OCI-M2 (cell line): ENCODE data around the gene SACM1L.

Experiments
- DNase-seq: peaks from one replicate; lab custom pipeline; 2025; ENCODE audit not compliant: unreplicated experiment; lab: John Stamatoyannopoulos, UW

The SACM1L gene

DNA sequence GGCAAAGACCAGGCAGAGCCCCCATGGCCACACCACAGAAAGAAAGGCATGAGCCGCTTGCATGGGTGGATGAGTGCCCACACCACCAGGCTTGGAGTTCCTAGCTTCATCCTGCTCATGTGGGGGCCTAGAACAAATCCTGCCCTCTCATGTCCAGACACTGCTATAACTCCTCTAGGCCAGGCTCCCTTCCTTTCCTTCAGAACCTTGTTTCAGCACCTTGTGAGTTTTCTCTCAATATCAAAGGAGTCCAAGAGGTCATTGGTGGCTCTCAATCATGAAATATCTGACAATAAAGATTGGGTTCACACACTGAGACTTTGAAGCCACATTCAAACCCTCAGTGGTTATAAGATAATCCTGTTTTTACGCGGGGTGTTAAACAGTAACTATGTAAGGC is 94.5 kb downstream of the SACM1L start:
- DNase-seq = no peak

DNA sequence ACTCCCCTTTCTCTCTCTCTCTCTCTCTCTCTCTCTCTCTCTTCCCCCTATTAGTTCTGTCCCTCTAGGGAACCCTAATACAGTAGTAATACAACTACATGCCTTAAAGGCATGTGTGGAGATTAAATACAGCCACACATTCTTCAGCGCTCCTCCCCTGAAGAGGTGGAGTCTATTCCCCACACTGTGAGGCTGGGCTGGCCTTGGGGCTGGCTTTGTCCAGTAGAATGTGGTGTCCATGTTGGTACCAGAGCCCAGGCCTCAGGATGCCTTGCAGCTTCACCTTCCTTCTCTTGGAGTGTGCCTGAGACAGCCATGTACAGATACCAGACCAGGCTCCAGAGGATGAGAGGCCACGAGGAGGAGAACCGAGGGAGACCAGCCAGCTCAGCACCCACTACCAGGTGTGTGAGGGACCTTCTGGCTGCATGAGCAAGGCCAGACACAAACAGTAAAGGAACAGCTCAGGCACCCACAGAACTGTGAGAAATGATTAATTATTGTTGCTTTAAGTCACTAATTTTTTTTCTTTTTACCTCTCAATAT is 96.5 kb downstream of the SACM1L start:
- DNase-seq = no peak

DNA sequence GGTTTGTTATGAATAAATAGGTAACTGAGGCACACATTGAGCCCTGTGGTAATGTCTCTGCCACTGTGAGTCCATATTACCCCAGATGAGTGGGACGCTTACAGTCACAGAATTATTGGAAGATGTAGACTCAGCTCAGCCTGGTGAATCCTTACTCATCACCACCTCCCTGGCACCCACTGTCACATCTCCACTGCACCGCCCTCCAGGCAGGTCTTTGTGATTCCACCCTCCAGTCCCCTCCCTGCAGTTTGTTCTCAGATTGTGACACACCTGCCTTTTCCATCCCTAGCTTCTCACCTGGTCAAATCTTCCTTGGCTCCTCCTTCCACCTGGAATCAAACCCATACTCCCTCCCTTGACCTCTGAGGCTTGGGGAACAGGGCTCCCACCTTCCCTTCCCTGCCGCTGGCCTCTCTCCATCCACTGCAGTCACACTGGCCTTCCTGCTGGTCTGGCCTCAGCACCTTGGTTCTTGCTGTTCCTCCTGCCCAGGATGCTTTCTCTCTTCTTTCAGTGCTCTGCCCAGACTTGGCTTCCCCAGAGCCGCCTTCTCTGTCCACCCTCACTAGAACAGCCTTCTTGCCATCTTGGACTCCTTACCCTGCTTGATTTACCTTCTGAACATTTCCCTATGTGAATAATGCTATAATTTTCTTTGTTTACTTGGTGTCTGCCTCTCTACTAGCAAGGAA is 97.8 kb downstream of the SACM1L start:
- no peak for DNase-seq

DNA sequence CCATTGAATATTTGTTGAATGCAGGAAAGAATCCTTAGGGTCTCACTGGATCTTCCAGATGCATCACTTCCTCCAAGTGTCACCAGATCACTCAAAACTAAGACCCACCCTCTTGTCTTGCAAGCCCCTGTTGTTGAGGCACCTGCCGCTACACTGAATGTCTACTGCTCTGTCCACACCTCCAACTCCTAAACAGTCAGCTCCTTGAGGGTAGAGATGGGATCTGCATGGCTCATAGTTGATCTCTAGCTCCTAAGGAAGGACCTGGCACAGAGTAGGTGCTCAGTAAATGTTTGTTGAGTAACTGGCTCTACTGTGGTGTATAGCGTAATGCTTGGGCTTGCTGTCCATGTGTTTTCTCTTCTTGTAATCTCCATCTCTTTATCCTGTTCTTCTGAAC is 98.4 kb downstream of the SACM1L start:
- DNase-seq = no peak

GRCh38 chr3:45789235-45789812 is 100.1 kb downstream of the SACM1L start:
- no peak for DNase-seq

DNA sequence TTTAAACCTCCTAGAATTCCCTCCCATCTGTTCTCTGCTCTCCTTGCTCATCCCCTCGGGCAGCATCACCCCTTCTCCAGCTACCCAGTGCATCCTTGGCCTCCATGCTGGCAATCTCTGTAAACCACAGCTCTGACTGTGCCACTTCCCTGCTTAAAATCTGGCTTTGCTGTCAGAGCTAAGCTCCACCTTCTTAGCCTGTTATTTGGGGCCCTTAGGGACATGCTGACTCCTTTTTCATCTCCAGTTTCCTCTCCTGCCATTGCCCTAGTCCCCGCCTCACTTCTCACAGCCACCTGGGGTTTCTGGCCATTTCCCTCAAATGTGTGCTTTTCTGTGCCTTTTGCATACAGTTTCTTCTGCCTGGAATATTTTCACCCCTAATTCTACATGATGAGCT is 101.4 kb downstream of the SACM1L start:
- no peak for DNase-seq

DNA sequence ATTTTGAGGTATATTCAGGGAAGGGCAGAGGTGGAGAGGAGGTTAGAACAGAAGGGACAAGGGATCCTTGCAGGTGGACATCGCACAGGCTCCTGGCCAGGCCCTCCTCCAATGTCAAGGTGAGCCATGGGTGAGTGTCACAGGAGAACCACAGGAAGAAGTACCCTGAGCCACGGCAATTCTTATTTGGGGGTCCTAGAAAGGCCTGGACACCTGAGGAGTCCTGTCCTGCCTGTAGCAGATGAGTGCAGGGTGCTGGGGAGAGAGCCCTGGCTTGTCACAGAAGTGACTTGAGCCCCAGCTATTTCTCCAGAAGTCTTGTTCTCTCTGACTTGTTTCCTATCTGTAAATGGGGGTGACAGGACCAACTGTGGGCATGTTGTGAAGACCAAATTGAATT is 102.8 kb downstream of the SACM1L start:
- no peak for DNase-seq

GRCh38 chr3:45792516-45793172 is 103.4 kb downstream of the SACM1L start:
- DNase-seq = no peak

- no peak for DNase-seq
Measured at GRCh38 chr3:45793482-45794176, 104.4 kb downstream of the SACM1L start.

DNA sequence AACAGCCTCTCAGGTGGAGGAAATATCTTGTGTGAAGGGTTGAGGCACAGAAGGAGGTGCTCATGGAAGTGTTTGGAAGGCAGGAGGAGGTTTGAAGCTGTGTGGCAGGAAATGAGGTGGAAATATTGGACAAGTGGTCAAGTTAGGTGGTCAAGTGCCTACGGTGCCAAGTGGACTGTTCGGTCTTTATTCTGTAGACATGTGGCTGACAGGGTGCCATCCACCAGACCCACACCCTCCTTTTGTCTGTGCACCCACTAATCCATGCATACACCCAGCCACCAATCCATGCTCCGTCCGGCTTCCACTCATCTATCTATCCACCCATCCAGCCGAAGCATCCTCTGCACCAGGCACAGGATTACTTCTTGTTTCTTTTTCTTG is 105.0 kb downstream of the SACM1L start:
- no peak for DNase-seq

- DNase-seq = no peak
Measured at GRCh38 chr3:45794660-45795059, 105.5 kb downstream of the SACM1L start.
